Lung (tissue), 12 donors: ENCODE results near the gene ELOVL6. TPM values are rescaled to one million over a fixed set of nuclear protein-coding genes. Genes with fewer than 3 reads are reported as not detected.

Source experiments
- ATAC-seq: fragments of 200-7000 bp; cut with Tn5 transposase; one replicate; pipeline ENCODE4 v1.9.1; 2020; ENCODE audit warnings: moderate number of reproducible peaks; ENCODE audit not compliant: insufficient read depth, low FRiP score
- DNase-seq, 3 donors: peaks; one replicate each; pipeline ENCODE4 v3.0.0-alpha.2; 2013 to 2017
- H3K27ac ChIP-seq, 2 donors: one replicate each; pipeline ENCODE4 v1.5.1; 2013; ENCODE audit warnings: mild to moderate bottlenecking in 2 of 2, moderate library complexity in 2 of 2, control low read depth in 1 of 2, inconsistent platforms in 1 of 2, low read depth in 1 of 2, low read length in 1 of 2
- H3K27me3 ChIP-seq, 3 donors: one replicate each; pipeline ENCODE4 v1.5.1; 2013; ENCODE audit warnings: low read length in 2 of 3; ENCODE audit not compliant: control insufficient read depth in 3 of 3, insufficient read depth in 3 of 3
- H3K36me3 ChIP-seq, 4 donors: one replicate each; pipeline ENCODE4 v1.5.1; 2013; ENCODE audit warnings: low read length in 4 of 4, mild to moderate bottlenecking in 1 of 4, moderate library complexity in 1 of 4; ENCODE audit not compliant: control insufficient read depth in 4 of 4, insufficient read depth in 4 of 4
- H3K4me1 ChIP-seq, 5 donors: one replicate each; pipeline ENCODE4 v1.5.1; 2013; ENCODE audit warnings: low read length in 5 of 5, mild to moderate bottlenecking in 2 of 5, moderate library complexity in 1 of 5; ENCODE audit not compliant: control insufficient read depth in 5 of 5, insufficient read depth in 5 of 5
- H3K4me3 ChIP-seq: one replicate; pipeline ENCODE4 v1.5.1; 2013; ENCODE audit warnings: mild to moderate bottlenecking, control low read depth, moderate library complexity
- H3K9ac ChIP-seq, 2 donors: one replicate each; pipeline ENCODE4 v1.5.1; 2013; ENCODE audit warnings: low read length in 2 of 2, control low read depth in 1 of 2; ENCODE audit not compliant: insufficient read depth in 1 of 2
- H3K9me3 ChIP-seq, 4 donors: one replicate each; pipeline ENCODE4 v1.5.1; 2013; ENCODE audit warnings: low read length in 3 of 4, mild to moderate bottlenecking in 1 of 4, moderate library complexity in 1 of 4; ENCODE audit not compliant: control insufficient read depth in 4 of 4, insufficient read depth in 3 of 4
- CTCF ChIP-seq: IDR thresholded peaks from 2 replicates; pipeline ENCODE4 v1.5.1; 2012; ENCODE audit warnings: mild to moderate bottlenecking; ENCODE audit errors: control extremely low read depth, extremely low read depth
- WGBS, 2 donors: extraction: QIAGEN DNeasy Blood & Tissue Kit; methylation state at CpG; one replicate each; pipeline ENCODE4 v1.1.7; 2013; 5-methylcytosine and 5-hydroxymethylcytosine counted together
- polyA plus RNA-seq, 2 donors: library from polyadenylated mRNA; stranded (reverse); fragments of 200-250 nt; gene quantifications; one replicate each; pipeline ENCODE4 v1.2.1, GENCODE V29; 2013
- total RNA-seq, 2 donors: library from RNA; depleted of rRNA in 1 of 2; stranded (reverse); fragments of >200 nt in 1 of 2; gene quantifications; one replicate each; pipeline ENCODE4 v1.2.1, GENCODE V29; 2014 to 2021
- donor health status: control.
- donor health status: control.
- donor health status: Bipolar disorder and iron deficiency.
- donor health status: healthy.
- donor health status: DM: yes; HTN: yes; CAD: no.

Gene ELOVL6
- total and polyA plus RNA-seq, 4 donors, result 5.5 to 21.1 (median 12.7) TPM

DNA sequence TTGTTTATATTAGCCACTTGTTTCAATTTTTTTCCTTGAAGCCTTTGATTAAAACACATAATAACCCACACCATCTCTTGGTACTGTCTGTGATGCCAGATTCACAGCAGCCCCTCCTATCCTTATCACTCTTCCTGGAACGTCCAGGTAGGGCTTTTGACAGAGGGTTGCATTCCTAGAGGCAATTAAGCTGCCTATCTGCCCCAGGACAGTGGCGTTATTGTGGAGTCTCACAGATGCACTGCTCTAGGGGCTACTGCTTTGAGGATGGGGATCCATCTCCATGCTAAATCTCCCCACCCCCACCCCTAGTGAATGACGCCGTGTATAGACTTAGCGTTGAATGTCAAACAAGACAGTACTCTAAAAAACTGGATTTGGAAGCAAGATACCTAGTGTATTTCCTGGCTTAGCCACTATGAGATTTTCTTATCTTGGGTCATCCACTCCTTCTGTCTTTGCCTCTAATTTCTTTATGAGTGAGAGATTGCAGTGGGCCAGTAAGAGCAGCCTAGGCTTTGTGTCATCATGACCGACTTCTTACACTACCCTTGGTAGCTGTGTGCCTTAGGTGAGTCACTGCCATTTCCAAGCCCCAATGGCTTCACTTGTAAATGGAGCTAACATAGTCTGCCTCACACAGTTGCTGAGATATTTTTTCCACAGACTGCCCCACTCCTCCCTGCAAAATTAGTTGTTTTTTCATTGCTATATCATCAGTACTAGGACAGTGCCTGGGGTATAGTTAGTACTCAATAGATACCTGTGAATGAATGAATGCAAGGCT, 194.8 kb downstream of the ELOVL6 start:
- 63 to 80% methylated on average over 6 of the region's 6 CpGs for WGBS, 2 donors
- no peaks in the 10 kb centered on the region for H3K27me3 ChIP-seq
- no peak overlapping the region for H3K27ac ChIP-seq
- no peak overlapping the region for H3K4me3 ChIP-seq
- H3K9ac ChIP-seq, result no peak overlapping the region
- ATAC-seq, result no peak
- H3K9me3 ChIP-seq, result no peaks in the 10 kb centered on the region
- TF ChIP-seq CTCF, result no peak
- no peak for DNase-seq
- H3K4me1 ChIP-seq, result peaks cover 0 to 6% (median 0%) of the 10 kb centered on the region in 5 donors
- H3K36me3 ChIP-seq, result no peaks in the 10 kb centered on the region

- DNase-seq (no peak), ATAC-seq (no peak)
- 66 to 67% methylated on average over 3 of the region's 3 CpGs for WGBS, 2 donors
- Histone ChIP-seq H3K4me1 (no peaks in the 10 kb centered on the region), H3K36me3 (no peaks in the 10 kb centered on the region), H3K9ac (no peak overlapping the region), H3K9me3 (no peaks in the 10 kb centered on the region), H3K27ac (no peak overlapping the region), H3K27me3 (no peaks in the 10 kb centered on the region), H3K4me3 (no peak overlapping the region)
- no peak for TF ChIP-seq CTCF
Observed at GRCh38 chr4:110002326-110002725, 196.1 kb downstream of the ELOVL6 start.

DNA sequence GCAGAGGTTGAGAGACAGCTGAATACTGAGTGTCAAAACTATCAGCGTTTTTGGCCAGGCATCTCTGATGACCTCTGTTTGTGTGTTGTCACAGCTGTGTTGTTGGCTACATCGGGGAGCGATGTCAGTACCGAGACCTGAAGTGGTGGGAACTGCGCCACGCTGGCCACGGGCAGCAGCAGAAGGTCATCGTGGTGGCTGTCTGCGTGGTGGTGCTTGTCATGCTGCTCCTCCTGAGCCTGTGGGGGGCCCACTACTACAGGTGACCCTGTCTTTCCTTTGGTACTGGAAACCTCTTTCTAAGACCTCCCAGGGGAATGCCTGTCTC, 198.9 kb downstream of the ELOVL6 start:
- 79 to 84% methylated on average over 9 of the region's 9 CpGs for WGBS, 2 donors
- Histone ChIP-seq H3K9me3 (no peaks in the 10 kb centered on the region), H3K27me3 (peaks cover 0 to 6% (median under 1%) of the 10 kb centered on the region in 3 donors), H3K4me1 (no peaks in the 10 kb centered on the region), H3K27ac (no peak overlapping the region), H3K4me3 (no peak overlapping the region), H3K9ac (no peak overlapping the region), H3K36me3 (no peaks in the 10 kb centered on the region)
- no peak for TF ChIP-seq CTCF
- no peak for ATAC-seq
- DNase-seq, result no peak
